Measurements from ENCODE around the gene TMEM11.

Gene TMEM11

GRCh38 chr17:21248500-21248899 is 34.5 kb upstream of the TMEM11 start:
- TF ChIP-seq ZNF274 (IDR thresholded peaks at IDR 0.05; ENCODE audit: low read depth, low read length), result no peak

GRCh38 chr17:21247552-21248258 is 33.7 kb upstream of the TMEM11 start:
- no peak for TF ChIP-seq ZNF274 (IDR thresholded peaks at IDR 0.05; ENCODE audit: low read depth, low read length)
- H3K4me3 ChIP-seq (ENCODE audit: low read length), result no peak overlapping the region

More at GRCh38 chr17:21248500-21248899, 34.5 kb upstream of the TMEM11 start:
- H3K4me3 ChIP-seq (ENCODE audit: low read length), result no peak overlapping the region

DNA sequence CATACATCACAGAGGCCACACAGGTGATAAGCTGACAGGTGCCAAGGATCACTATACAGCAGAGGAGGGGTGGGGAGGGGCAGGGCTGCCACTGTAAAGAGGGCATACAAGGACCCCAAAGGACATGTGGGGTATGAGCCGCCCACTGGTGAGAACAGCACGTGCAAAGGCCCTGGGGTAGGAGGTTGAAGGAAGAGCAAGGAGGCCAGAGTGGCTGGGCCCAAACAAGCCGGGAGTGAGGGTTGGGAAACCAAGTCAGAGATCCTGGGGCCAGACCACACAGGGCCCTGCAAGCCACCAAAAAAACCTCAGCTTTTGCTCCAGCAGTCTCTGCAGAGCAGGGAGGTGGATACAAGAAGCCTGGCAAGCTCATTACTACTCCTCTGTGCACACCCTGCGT is 32.7 kb upstream of the TMEM11 start:
- no peak for TF ChIP-seq ZNF274 (IDR thresholded peaks at IDR 0.05; ENCODE audit: low read depth, low read length)
- H3K4me3 ChIP-seq (ENCODE audit: low read length), result no peak overlapping the region

DNA sequence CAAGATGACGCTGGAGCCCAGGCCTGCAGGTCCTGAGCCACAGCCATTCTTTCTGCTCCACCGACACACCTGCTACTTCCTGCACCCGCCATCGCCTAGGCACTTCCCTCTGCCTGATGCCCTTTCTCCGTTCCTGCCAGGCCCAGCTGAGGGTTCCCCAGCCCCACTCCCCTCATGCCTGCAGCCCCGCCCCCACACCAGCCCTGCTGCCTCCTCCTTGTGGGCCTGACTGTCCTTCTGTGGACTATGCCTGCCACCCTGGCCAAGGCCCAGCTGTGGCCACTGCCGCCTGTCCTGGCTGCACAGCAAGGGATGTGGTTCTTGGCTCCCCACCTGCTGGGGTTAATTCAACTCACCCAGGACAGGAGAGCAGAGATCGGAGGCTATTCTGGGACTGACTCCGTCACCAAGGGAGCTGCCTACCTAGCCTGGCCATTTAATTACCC is 31.7 kb upstream of the TMEM11 start:
- no peak for TF ChIP-seq ZNF274 (IDR thresholded peaks at IDR 0.05; ENCODE audit: low read depth, low read length)
- no peak overlapping the region for H3K4me3 ChIP-seq (ENCODE audit: low read length)

DNA sequence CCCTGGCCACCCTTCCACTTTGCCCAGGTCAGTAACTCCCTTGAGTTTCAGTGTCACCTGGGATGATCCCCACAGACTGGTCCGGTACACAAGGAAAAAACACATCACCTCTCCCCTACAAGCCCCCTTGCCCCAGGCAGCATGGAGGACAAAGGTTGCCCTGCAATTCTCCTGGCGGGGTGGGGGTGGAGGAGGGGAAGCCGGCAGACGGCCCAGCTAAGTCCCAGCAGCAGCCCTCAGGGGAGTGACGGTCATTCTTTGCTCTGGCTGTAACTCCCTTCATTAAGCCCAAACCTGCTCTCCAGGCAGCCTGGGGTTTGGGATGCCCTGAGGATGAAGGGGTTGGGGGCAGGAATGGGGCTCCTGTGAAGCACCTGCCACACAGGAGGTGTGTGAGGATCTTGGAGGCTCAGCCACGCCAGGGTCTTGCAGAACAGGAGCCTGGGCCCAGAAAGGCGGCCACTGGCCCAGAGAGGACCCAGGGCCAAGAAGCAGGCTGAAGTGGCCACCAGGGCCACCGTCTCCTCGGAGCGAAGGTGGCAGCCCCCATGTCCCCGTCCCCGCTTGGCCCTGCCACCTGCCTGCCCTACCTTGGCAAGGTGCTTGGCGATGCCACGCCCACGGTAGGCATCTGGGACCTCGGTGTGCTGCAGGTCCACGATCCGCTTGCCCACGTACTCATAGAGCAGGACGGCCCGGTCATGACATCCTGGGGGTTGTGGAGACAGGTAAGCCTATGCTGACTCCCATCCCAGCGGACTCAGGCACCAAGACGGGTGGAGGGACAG is 29.7 kb upstream of the TMEM11 start:
- no peak overlapping the region for H3K4me3 ChIP-seq (ENCODE audit: low read length)
- no peak for TF ChIP-seq ZNF274 (IDR thresholded peaks at IDR 0.05; ENCODE audit: low read depth, low read length)

DNA sequence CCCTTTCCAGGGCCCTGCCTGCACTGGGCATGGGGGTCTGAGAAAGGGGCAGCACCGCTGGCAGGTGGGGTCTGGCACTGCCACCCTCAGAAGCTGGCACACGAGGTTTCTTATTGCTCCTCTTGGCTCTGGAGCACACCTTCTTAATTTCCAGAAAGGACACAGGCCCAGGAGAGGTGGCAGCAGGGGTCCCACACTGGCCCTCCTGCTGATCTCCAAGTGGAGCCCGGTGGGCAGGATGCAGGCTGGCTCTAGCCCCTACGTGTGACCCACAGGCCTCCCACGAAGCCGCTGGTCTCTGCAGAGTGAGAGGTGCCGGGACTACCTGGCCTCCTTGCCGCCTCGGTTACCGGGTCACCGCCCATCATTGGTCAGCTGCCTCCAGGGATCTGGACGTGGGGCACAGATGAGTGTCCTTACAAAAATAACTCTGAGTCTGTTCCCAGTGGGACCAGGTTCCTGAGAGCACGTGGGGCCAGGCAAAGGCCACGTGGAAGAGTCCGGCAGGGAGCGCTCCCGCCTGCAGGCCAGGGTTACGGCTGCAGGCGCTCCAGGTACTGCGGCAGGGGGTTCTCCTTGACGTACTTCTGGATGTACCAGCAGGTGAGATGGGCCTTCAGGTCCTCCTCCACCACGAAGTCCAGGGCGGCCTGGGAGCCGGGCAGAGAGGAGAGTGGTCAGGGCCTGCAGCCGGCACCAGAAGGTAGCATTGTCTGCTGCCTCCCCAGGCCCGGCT is 29.0 kb upstream of the TMEM11 start:
- TF ChIP-seq ZNF274 (IDR thresholded peaks at IDR 0.05; ENCODE audit: low read depth, low read length), result no peak
- H3K4me3 ChIP-seq (ENCODE audit: low read length), result no peak overlapping the region

- no peak for TF ChIP-seq ZNF274 (IDR thresholded peaks at IDR 0.05; ENCODE audit: low read depth, low read length)
Measured at GRCh38 chr17:21242026-21242697, 28.2 kb upstream of the TMEM11 start.

DNA sequence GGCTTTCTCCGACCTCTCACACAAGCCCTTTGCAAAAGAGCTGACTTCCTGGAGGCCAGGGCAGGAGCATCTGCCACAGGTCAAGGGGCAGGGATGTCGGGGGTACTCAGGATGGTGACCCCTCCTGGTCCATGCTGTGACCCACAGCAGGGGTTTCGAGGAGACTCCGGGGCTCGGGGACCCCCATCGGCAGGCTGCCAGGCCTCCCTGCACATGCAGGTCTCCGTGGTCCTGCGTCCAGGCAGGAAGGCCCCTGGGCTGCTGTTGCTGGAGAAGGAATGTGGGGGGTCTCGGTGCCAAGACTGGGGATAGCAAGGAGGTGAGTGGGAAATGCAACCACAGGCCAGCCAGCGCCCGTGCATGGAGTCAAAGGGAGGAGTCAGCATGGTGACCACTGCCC is 27.6 kb upstream of the TMEM11 start:
- no peak overlapping the region for H3K4me3 ChIP-seq (ENCODE audit: low read length)
- TF ChIP-seq ZNF274 (IDR thresholded peaks at IDR 0.05; ENCODE audit: low read depth, low read length), result no peak

More at GRCh38 chr17:21242026-21242697, 28.2 kb upstream of the TMEM11 start:
- H3K4me3 ChIP-seq (ENCODE audit: low read length), result no peak overlapping the region

DNA sequence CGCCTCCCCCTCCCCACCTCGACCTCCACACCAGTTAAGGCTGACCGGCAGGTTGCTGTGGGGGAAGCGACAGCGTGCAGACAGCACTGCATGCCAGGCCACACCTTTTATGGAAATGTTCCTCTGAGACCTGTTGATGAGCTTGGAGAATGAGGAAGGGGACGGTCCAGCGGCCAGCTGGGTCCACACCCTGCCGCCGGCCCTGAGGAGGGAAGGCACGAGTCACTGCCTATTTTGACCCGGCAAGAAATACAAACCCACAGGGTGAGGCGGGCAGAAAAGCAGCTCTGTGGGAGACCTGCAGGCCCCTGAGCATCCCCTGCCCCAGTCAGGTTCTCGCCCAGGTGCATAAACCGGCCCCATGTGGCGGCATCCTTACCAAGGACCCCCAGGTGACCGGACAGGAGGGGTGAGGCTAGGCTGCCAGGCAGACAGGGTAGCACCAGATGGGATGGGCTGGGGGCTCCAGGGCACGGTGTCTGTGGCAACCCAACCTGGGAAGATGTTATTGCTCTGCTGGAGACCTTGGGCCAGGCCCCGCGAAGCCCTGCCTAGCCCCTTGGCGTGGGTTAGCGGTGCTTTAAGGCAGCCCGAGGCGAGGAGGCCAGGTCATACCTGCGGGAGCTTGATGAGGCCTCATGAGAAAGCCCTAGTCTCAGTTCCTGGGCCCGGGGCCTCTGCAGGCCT is 26.6 kb upstream of the TMEM11 start:
- no peak for TF ChIP-seq ZNF274 (IDR thresholded peaks at IDR 0.05; ENCODE audit: low read depth, low read length)
- H3K4me3 ChIP-seq (ENCODE audit: low read length), result no peak overlapping the region

DNA sequence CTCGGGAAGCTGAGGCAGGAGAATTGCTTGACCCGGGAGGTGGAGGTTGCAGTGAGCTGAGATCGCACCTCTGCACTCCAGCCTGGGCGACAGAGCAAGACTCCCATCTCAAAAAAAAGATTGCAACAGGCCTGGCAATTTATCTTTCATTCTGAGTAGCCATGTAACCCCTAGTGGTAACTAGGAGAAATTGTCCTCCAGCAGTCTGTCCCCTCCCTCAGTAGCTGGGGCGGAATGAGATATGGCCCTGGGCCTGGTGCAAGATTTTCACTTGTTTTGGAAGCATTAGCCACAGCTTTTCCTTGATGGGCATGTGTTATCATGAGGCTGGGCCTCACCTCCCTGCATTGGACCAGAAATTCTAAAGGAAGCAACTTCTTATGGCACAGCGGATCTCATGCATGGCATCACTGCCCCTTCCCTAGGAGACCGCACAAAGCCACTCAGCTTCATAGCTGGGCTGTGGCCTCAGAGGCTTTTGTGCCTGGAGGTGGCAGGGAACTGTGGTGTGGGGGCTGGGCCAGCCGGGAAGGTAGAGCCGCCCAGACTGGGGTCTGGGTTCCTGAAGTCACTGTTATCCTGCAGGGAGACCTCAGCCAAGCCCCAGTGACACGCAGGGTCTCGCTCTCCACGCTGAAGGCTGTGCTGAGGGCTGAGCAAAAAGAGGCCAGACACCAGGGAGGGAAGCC is 25.9 kb upstream of the TMEM11 start:
- no peak overlapping the region for H3K4me3 ChIP-seq (ENCODE audit: low read length)
- TF ChIP-seq ZNF274 (IDR thresholded peaks at IDR 0.05; ENCODE audit: low read depth, low read length), result no peak

GRCh38 chr17:21235921-21236320 is 22.0 kb upstream of the TMEM11 start:
- H3K4me3 ChIP-seq (ENCODE audit: low read length), result no peak overlapping the region
- no peak for TF ChIP-seq ZNF274 (IDR thresholded peaks at IDR 0.05; ENCODE audit: low read depth, low read length)

DNA sequence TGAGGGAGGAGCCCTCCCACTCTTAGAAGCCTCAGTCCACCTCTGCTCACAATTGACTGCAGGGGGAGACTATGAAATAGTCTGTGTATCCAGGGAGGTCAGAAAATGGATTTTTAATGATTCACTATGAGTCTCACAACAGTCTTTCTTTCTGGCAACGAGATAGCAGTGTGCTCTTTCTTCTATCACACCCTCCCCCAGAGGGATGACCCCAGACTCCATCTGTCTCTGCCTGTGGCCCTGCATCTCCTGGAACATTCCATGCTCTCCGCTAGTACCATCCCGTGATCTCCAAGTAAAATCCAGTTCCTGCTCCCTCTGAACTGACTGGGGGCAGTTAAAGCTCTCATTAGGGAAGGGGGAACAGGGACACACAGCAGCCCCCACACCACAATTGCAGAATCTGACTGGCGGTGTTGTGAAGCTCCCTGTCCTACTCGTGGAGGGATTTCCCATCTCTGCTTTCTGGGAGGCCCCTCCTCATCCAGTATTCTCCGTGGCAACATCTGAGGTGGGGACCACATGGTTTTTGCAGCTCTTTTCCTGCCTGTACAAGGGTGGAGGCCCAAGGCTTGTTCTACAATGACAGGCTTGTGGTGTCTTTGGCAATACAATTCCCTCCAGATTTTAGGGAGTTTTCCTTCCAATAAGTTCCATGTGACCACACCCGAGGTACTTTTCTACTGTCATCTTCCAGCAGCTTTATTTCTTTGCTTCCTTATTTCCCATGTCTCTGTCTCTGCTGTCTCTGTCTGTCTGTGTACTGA is 19.8 kb upstream of the TMEM11 start:
- no peak overlapping the region for H3K4me3 ChIP-seq (ENCODE audit: low read length)
- TF ChIP-seq ZNF274 (IDR thresholded peaks at IDR 0.05; ENCODE audit: low read depth, low read length), result no peak
